Measurements from ENCODE around the gene ACOXL. TPM values are rescaled to one million over a fixed set of nuclear protein-coding genes. Genes with fewer than 3 reads are reported as not detected.
A peak's percentile ranks its signal among the peaks of the same experiment; 100 is the strongest.

The ACOXL gene
- total RNA-seq, 1 donor = not detected

- TF ChIP-seq CTCF (IDR thresholded peaks at IDR 0.05; ENCODE audit: extremely low read depth, low read depth, low read length) = no peak
- no peak overlapping the region for H3K27ac ChIP-seq (ENCODE audit: low read depth, low read length)
- no peak for DNase-seq (ENCODE audit: insufficient read length, low spot score, missing footprints)
- no peak overlapping the region for H3K4me3 ChIP-seq (ENCODE audit: insufficient read depth, low read length)
- H3K79me2 ChIP-seq (ENCODE audit: insufficient read depth, low read length) = no peaks in the 10 kb centered on the region
- no peaks in the 10 kb centered on the region for H3K9me3 ChIP-seq (ENCODE audit: low read depth, low read length)
- no peaks in the 10 kb centered on the region for H4K20me1 ChIP-seq (ENCODE audit: insufficient read depth, low read length)
- peaks cover 5% of the 10 kb centered on the region for H3K4me1 ChIP-seq (ENCODE audit: insufficient read depth, low read length)
- H3K36me3 ChIP-seq (ENCODE audit: insufficient read depth, low read length) = no peaks in the 10 kb centered on the region
- peak overlapping the region; percentile 30 for H3K4me2 ChIP-seq (ENCODE audit: insufficient read depth, low read length)
- H2AFZ ChIP-seq (ENCODE audit: low read length) = no peak overlapping the region
- peaks cover 12% of the 10 kb centered on the region for H3K27me3 ChIP-seq (ENCODE audit: insufficient read depth, low read length)
These were observed 171.2 kb downstream of the ACOXL start for GRCh38 chr2:110903548-110903947.

- Histone ChIP-seq H3K4me1 (ENCODE audit: insufficient read depth, low read length) (peaks cover 5% of the 10 kb centered on the region), H3K27ac (ENCODE audit: low read depth, low read length) (no peak overlapping the region), H3K79me2 (ENCODE audit: insufficient read depth, low read length) (no peaks in the 10 kb centered on the region), H4K20me1 (ENCODE audit: insufficient read depth, low read length) (no peaks in the 10 kb centered on the region), H3K4me3 (ENCODE audit: insufficient read depth, low read length) (no peak overlapping the region), H3K9me3 (ENCODE audit: low read depth, low read length) (no peaks in the 10 kb centered on the region), H2AFZ (ENCODE audit: low read length) (no peak overlapping the region), H3K4me2 (ENCODE audit: insufficient read depth, low read length) (no peak overlapping the region), H3K36me3 (ENCODE audit: insufficient read depth, low read length) (no peaks in the 10 kb centered on the region), H3K27me3 (ENCODE audit: insufficient read depth, low read length) (peaks cover 11% of the 10 kb centered on the region)
- DNase-seq (ENCODE audit: insufficient read length, low spot score, missing footprints) = no peak
- TF ChIP-seq CTCF (IDR thresholded peaks at IDR 0.05; ENCODE audit: extremely low read depth, low read depth, low read length) = no peak
These were observed 171.9 kb downstream of the ACOXL start for GRCh38 chr2:110904116-110904778.

GRCh38 chr2:110904779-110905148, 172.4 kb downstream of the ACOXL start:
- no peak overlapping the region for H2AFZ ChIP-seq (ENCODE audit: low read length)
- H3K4me3 ChIP-seq (ENCODE audit: insufficient read depth, low read length) = no peak overlapping the region
- H4K20me1 ChIP-seq (ENCODE audit: insufficient read depth, low read length) = no peaks in the 10 kb centered on the region
- no peak overlapping the region for H3K4me2 ChIP-seq (ENCODE audit: insufficient read depth, low read length)
- peak; percentile 23 for DNase-seq (ENCODE audit: insufficient read length, low spot score, missing footprints)
- H3K4me1 ChIP-seq (ENCODE audit: insufficient read depth, low read length) = peaks cover 5% of the 10 kb centered on the region
- no peaks in the 10 kb centered on the region for H3K9me3 ChIP-seq (ENCODE audit: low read depth, low read length)
- no peaks in the 10 kb centered on the region for H3K36me3 ChIP-seq (ENCODE audit: insufficient read depth, low read length)
- no peaks in the 10 kb centered on the region for H3K79me2 ChIP-seq (ENCODE audit: insufficient read depth, low read length)
- peaks cover 15% of the 10 kb centered on the region for H3K27me3 ChIP-seq (ENCODE audit: insufficient read depth, low read length)
- H3K27ac ChIP-seq (ENCODE audit: low read depth, low read length) = no peak overlapping the region
- TF ChIP-seq CTCF (IDR thresholded peaks at IDR 0.05; ENCODE audit: extremely low read depth, low read depth, low read length) = no peak

- peaks cover 16% of the 10 kb centered on the region for H3K27me3 ChIP-seq (ENCODE audit: insufficient read depth, low read length)
- no peak for DNase-seq (ENCODE audit: insufficient read length, low spot score, missing footprints)
These were observed 172.8 kb downstream of the ACOXL start for GRCh38 chr2:110905217-110905616.

More at GRCh38 chr2:110905217-110905616, 172.8 kb downstream of the ACOXL start:
- no peaks in the 10 kb centered on the region for H3K9me3 ChIP-seq (ENCODE audit: low read depth, low read length)
- no peaks in the 10 kb centered on the region for H3K36me3 ChIP-seq (ENCODE audit: insufficient read depth, low read length)
- H3K27ac ChIP-seq (ENCODE audit: low read depth, low read length) = no peak overlapping the region
- TF ChIP-seq CTCF (IDR thresholded peaks at IDR 0.05; ENCODE audit: extremely low read depth, low read depth, low read length) = no peak
- no peak overlapping the region for H3K4me3 ChIP-seq (ENCODE audit: insufficient read depth, low read length)
- peaks cover 5% of the 10 kb centered on the region for H3K4me1 ChIP-seq (ENCODE audit: insufficient read depth, low read length)
- no peaks in the 10 kb centered on the region for H4K20me1 ChIP-seq (ENCODE audit: insufficient read depth, low read length)
- no peak overlapping the region for H2AFZ ChIP-seq (ENCODE audit: low read length)
- H3K4me2 ChIP-seq (ENCODE audit: insufficient read depth, low read length) = no peak overlapping the region
- H3K79me2 ChIP-seq (ENCODE audit: insufficient read depth, low read length) = no peaks in the 10 kb centered on the region
